Breast epithelium (tissue), 4 donors: ENCODE results near the gene AGAP1. TPM values are rescaled to one million over a fixed set of nuclear protein-coding genes. Genes with fewer than 3 reads are reported as not detected.

ENCODE experiments used
- DNase-seq, 2 donors: peaks; one replicate each; pipeline ENCODE4 v3.0.0-alpha.2; 2019; ENCODE audit warnings: low spot score in 2 of 2
- H3K27ac ChIP-seq, 2 donors: fragments of 200-600 bp; sonication (generic) in 1 of 2; one replicate each; pipeline ENCODE4 v1.5.1; 2016 to 2019; ENCODE audit warnings: mild to moderate bottlenecking in 1 of 2
- H3K27me3 ChIP-seq, 2 donors: fragments of 200-600 bp; sonication (generic) in 1 of 2; one replicate each; pipeline versions ENCODE4 v1.5.1 to v1.6.0; 2017 to 2019; ENCODE audit warnings: control low read depth in 1 of 2, mild to moderate bottlenecking in 1 of 2
- H3K36me3 ChIP-seq: fragments of 200-600 bp; one replicate; pipeline ENCODE4 v1.5.1; 2019
- H3K4me1 ChIP-seq, 2 donors: fragments of 200-600 bp; sonication (generic); one replicate each; pipeline ENCODE4 v1.5.1; 2016 to 2019; ENCODE audit warnings: control low read depth in 1 of 2
- H3K4me3 ChIP-seq, 3 donors: fragments of 200-600 bp; sonication (generic); 1 replicate in 2 of 3; 2 replicates in 1 of 3; pipeline ENCODE4 v1.5.1; 2016 to 2019; ENCODE audit warnings: mild to moderate bottlenecking in 3 of 3, moderate library complexity in 2 of 3
- H3K9me3 ChIP-seq, 2 donors: fragments of 200-600 bp; sonication (generic) in 1 of 2; one replicate each; pipeline ENCODE4 v1.5.1; 2016 to 2019; ENCODE audit warnings: control low read depth in 1 of 2
- POLR2A ChIP-seq: fragments of 450-650 bp; IDR thresholded peaks from one replicate; pipeline ENCODE4 v1.6.1; 2016; ENCODE audit warnings: antibody characterized with exemption, mild to moderate bottlenecking, moderate library complexity
- POLR2AphosphoS5 ChIP-seq, 3 donors: sonication (generic); formaldehyde crosslinking; IDR thresholded peaks; one replicate each; pipeline ENCODE4 v1.6.1; 2017; ENCODE audit warnings: antibody characterized with exemption in 3 of 3
- intact Hi-C: fragments of 100-400 bp; cut with DNase I; formaldehyde crosslinking; loops from one replicate; pipeline ENCODE4 v1.15.1; 2023; ENCODE audit warnings: low total_unique reads
- total RNA-seq, 3 donors: library from RNA; depleted of rRNA; stranded (reverse); fragments of >200 nt; gene quantifications; one replicate each; pipeline ENCODE4 v1.1.0, GENCODE V29; 2016
- TF ChIP-seq, protein P1 (sequence below), 3 donors: fragments of 450-650 bp; IDR thresholded peaks; one replicate each; pipeline ENCODE4 v1.5.1; 2016 to 2017; ENCODE audit warnings: antibody characterized with exemption in 3 of 3, mild to moderate bottlenecking in 3 of 3, moderate library complexity in 3 of 3

The AGAP1 gene
- total RNA-seq, 3 donors from 2014 or later = 19.7 to 27.1 (median 25.9) TPM

DNA sequence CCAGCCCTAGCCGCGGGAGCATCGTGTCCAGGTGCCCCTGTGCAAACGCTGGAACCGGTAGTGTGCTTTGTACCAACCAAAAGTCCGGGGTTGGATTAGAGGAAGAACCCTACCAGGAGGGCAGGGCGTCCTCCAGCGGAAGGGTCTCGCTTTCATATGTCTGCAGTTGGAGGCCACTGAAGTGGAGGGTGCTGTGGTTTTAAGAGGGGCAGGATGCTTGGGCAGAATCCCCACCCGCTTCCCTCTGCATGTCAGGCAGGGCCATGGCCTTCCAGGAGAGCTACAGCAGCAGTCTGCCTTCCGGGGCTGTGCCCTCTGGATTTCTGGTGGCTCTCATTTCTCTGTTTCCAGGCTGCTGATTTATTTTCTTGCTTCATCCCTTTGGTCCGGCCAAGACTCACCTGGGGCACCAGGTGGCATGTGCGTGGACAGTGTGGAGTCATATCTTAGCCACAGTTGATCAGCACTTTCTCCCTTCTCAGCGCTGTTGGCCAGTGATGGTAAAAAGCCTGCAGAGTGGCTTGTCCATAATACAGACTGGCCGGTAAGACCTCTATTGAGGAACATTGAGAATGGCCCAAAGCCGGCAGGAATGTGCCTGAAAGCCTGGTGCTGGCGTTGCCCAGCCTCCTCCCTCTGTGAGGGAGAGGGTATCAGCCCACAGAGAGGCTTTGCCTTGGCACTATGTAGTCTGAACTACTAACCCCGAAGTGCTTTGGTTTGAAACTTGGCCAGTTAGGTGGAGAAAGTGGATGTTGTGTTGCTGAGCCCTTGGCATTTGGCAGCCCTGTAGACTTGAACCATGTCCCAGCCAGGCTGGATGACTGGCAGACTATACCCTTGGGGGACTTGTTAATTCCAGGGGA lies 1.8 kb downstream of the AGAP1 start:
- Histone ChIP-seq H3K27me3 (no peaks in the 10 kb centered on the region), H3K9me3 (peaks cover 0 to 7% of the 10 kb centered on the region in 2 donors), H3K27ac (peak overlapping the region; percentile 50 to 64), H3K4me1 (peaks cover 0 to 6% of the 10 kb centered on the region in 2 donors), H3K36me3 (no peaks in the 10 kb centered on the region), H3K4me3 (peak overlapping the region; percentile 50 to 75 (median 74))
- TF ChIP-seq, protein P1, sequence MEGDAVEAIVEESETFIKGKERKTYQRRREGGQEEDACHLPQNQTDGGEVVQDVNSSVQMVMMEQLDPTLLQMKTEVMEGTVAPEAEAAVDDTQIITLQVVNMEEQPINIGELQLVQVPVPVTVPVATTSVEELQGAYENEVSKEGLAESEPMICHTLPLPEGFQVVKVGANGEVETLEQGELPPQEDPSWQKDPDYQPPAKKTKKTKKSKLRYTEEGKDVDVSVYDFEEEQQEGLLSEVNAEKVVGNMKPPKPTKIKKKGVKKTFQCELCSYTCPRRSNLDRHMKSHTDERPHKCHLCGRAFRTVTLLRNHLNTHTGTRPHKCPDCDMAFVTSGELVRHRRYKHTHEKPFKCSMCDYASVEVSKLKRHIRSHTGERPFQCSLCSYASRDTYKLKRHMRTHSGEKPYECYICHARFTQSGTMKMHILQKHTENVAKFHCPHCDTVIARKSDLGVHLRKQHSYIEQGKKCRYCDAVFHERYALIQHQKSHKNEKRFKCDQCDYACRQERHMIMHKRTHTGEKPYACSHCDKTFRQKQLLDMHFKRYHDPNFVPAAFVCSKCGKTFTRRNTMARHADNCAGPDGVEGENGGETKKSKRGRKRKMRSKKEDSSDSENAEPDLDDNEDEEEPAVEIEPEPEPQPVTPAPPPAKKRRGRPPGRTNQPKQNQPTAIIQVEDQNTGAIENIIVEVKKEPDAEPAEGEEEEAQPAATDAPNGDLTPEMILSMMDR (IDR thresholded peaks at IDR 0.05) = no peak
- TF ChIP-seq POLR2A = no peak
- no peak for TF ChIP-seq POLR2AphosphoS5 (IDR thresholded peaks at IDR 0.05)
- intact Hi-C loops = no loop called here
- DNase-seq = no peak

DNA sequence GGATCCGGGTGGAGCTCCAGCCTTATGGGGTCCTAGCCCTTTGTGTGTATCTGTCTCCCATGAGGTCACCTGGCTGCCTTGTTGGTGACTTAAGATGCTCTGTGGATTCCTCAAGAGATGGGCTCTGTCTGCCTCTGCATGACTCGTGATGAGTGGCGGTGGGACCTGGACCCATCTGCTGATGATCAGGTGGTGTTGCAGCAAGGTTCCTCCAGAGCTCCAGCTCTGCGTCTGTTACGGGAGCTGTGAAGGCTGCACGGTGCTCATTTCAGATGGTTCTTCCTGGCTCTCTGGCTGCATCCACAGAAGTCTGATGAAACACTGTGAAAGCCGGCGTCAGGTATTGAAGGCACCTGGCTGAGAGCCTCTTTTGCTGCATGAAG lies 2.4 kb downstream of the AGAP1 start:
- Histone ChIP-seq H3K36me3 (no peaks in the 10 kb centered on the region), H3K4me3 (peak overlapping the region in 2 of 3 donors; percentile 74 to 75), H3K9me3 (peaks cover 0 to 7% of the 10 kb centered on the region in 2 donors), H3K4me1 (peaks cover 0 to 6% of the 10 kb centered on the region in 2 donors), H3K27ac (no peak overlapping the region), H3K27me3 (no peaks in the 10 kb centered on the region)
- intact Hi-C loops = no loop called here
- no peak for DNase-seq
- TF ChIP-seq, protein P1 (IDR thresholded peaks at IDR 0.05) = no peak
- TF ChIP-seq POLR2A (no peak), POLR2AphosphoS5 (IDR thresholded peaks at IDR 0.05) (no peak)

DNA sequence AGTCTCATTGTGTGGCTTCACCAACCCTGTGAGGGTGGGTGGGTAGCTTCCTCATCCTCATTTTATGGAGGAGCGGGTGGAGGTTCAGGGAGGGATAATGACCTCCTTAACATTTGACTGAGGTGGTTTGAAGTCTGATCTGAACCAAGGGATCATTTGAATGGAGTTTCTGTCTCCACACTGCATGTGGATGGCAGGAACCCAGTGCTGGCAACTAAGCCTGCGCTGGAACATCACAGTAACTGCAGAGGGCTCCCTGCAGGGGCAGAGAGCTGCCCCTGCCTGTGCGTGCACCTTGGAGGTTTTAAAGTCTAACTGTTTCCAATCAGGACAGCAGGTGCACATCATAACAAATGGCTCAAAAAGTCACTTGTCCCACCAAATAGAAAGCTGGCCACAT lies 3.3 kb downstream of the AGAP1 start:
- intact Hi-C loops = no loop called here
- DNase-seq = no peak
- H3K36me3 ChIP-seq = no peaks in the 10 kb centered on the region
- peaks cover 0 to 6% of the 10 kb centered on the region in 2 donors for H3K4me1 ChIP-seq
- TF ChIP-seq, protein P1 (IDR thresholded peaks at IDR 0.05) = no peak
- TF ChIP-seq POLR2A (no peak), POLR2AphosphoS5 (IDR thresholded peaks at IDR 0.05) (no peak)
- H3K27me3 ChIP-seq = no peaks in the 10 kb centered on the region
- no peaks in the 10 kb centered on the region for H3K9me3 ChIP-seq
- H3K27ac ChIP-seq = no peak overlapping the region
- H3K4me3 ChIP-seq = no peak overlapping the region

DNA sequence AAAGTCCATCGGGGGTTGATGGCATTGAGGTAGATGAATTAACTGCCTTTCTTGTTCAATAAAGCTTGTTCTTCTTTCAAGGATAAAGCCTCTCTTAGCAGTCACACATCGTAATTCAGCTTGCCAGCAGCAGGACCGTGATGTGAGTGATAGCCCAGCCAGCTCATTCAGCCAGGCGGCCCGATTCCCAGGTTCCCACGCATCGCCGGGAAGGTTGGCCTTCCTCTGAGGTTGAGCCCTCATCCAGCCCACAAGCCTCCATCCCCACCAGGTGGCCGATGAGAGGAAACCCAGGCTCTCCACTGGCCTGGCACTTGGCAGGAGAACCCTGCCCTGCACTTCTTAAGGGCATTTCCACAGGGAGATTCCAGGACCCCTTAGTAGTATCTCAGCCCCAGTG lies 4.7 kb downstream of the AGAP1 start:
- H3K9me3 ChIP-seq = no peaks in the 10 kb centered on the region
- peaks cover 0 to 6% of the 10 kb centered on the region in 2 donors for H3K4me1 ChIP-seq
- no peaks in the 10 kb centered on the region for H3K27me3 ChIP-seq
- intact Hi-C loops = no loop called here
- no peak overlapping the region for H3K4me3 ChIP-seq
- H3K36me3 ChIP-seq = no peaks in the 10 kb centered on the region
- DNase-seq = no peak
- TF ChIP-seq, protein P1 (IDR thresholded peaks at IDR 0.05) = peak in 1 of 3 donors; percentile 16
- TF ChIP-seq POLR2AphosphoS5 (IDR thresholded peaks at IDR 0.05) = no peak
- H3K27ac ChIP-seq = no peak overlapping the region
